ENCODE measurements around the gene TNFRSF12A.

DNA sequence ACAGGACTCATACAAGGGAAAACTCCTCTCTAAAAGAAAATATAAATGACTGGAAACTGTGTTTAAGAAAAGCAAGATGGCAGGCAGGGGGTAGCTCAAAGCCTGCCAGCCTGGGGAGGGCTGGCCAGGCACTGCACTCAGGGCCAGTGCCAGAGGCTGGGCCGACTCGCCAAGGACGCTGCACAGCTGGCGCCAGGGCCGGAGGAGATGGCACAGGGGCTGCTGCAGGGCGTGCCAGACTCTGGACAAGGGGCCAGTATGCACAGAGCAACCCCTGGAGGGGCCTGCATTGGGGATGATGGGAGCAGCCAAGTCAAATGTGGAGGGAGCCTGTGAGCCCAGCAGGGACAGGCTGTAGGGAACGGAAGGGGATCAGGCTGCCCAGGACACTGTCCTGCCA is 44.0 kb upstream of the TNFRSF12A start:
- TF ChIP-seq ELK4 (IDR thresholded peaks at IDR 0.05; ENCODE audit: borderline replicate concordance, low read depth, low read length) (no peak), ZNF513 (tag by site-specific recombination; IDR thresholded peaks at IDR 0.05) (no peak), ZNF791 (tag by site-specific recombination; IDR thresholded peaks at IDR 0.05) (no peak), HOXA7 (CRISPR knock-in tag; IDR thresholded peaks at IDR 0.05; ENCODE audit: borderline replicate concordance) (no peak), ZNF24 (tag by site-specific recombination; IDR thresholded peaks at IDR 0.05) (no peak), ZXDB (tag by site-specific recombination; IDR thresholded peaks at IDR 0.05) (no peak)
- TF ChIP-seq, protein P1, sequence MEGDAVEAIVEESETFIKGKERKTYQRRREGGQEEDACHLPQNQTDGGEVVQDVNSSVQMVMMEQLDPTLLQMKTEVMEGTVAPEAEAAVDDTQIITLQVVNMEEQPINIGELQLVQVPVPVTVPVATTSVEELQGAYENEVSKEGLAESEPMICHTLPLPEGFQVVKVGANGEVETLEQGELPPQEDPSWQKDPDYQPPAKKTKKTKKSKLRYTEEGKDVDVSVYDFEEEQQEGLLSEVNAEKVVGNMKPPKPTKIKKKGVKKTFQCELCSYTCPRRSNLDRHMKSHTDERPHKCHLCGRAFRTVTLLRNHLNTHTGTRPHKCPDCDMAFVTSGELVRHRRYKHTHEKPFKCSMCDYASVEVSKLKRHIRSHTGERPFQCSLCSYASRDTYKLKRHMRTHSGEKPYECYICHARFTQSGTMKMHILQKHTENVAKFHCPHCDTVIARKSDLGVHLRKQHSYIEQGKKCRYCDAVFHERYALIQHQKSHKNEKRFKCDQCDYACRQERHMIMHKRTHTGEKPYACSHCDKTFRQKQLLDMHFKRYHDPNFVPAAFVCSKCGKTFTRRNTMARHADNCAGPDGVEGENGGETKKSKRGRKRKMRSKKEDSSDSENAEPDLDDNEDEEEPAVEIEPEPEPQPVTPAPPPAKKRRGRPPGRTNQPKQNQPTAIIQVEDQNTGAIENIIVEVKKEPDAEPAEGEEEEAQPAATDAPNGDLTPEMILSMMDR (tag by site-specific recombination; IDR thresholded peaks at IDR 0.05), result no peak
